Spleen (tissue), 11 donors: ENCODE data around the gene WIPI1. TPM values are rescaled to one million over a fixed set of nuclear protein-coding genes. Genes with fewer than 3 reads are reported as not detected.

Source experiments
- DNase-seq: peaks from one replicate; pipeline ENCODE4 v3.0.0-alpha.2; 2020
- H3K27ac ChIP-seq, 8 donors: fragments of 200-600 bp; sonication (generic) in 7 of 8; 1 replicate in 4 of 8; 2 replicates in 4 of 8; pipeline versions ENCODE4 v1.5.0 to v1.8.0; 2016 to 2021; ENCODE audit warnings: inconsistent platforms in 4 of 8, mild to moderate bottlenecking in 4 of 8, moderate library complexity in 1 of 8
- H3K27me3 ChIP-seq, 7 donors: fragments of 200-600 bp; sonication (generic) in 6 of 7; replicated peaks in 1 of 7; 1 replicate in 4 of 7; 2 replicates in 3 of 7; pipeline versions ENCODE4 v1.5.0 to v1.8.0; 2016 to 2021; ENCODE audit warnings: inconsistent platforms in 3 of 7, mild to moderate bottlenecking in 1 of 7
- H3K36me3 ChIP-seq, 6 donors: fragments of 200-600 bp; sonication (generic) in 5 of 6; 1 replicate in 4 of 6; 2 replicates in 2 of 6; pipeline versions ENCODE4 v1.5.0 to v1.8.0; 2016 to 2021; ENCODE audit warnings: inconsistent platforms in 2 of 6
- H3K4me1 ChIP-seq, 6 donors: fragments of 200-600 bp; sonication (generic) in 5 of 6; 1 replicate in 3 of 6; 2 replicates in 3 of 6; pipeline versions ENCODE4 v1.5.0 to v1.8.0; 2016 to 2021; ENCODE audit warnings: inconsistent platforms in 3 of 6
- H3K4me3 ChIP-seq, 8 donors: fragments of 200-600 bp; sonication (generic) in 7 of 8; 1 replicate in 4 of 8; 2 replicates in 4 of 8; pipeline versions ENCODE4 v1.5.0 to v1.8.0; 2016 to 2021; ENCODE audit warnings: inconsistent platforms in 4 of 8, mild to moderate bottlenecking in 4 of 8, moderate library complexity in 2 of 8
- H3K9me3 ChIP-seq, 8 donors: fragments of 200-600 bp; sonication (generic) in 7 of 8; 1 replicate in 4 of 8; 2 replicates in 4 of 8; pipeline versions ENCODE4 v1.5.0 to v1.8.0; 2016 to 2021; ENCODE audit warnings: inconsistent platforms in 4 of 8
- CTCF ChIP-seq, 11 experiments: fragments of 200-600 bp in 7 of 11; fragments of 450-650 bp in 4 of 11; sonication (generic) in 4 of 11; IDR thresholded peaks in 8 of 11; conservative IDR thresholded peaks in 3 of 11; 1 replicate in 7 of 11; 2 replicates in 4 of 11; pipeline versions ENCODE4 v1.4.0 to v1.8.0; 2016 to 2021; ENCODE audit warnings: antibody characterized with exemption in 11 of 11, inconsistent platforms in 4 of 11, mild to moderate bottlenecking in 1 of 11
- POLR2A ChIP-seq, 3 donors: fragments of 450-650 bp; IDR thresholded peaks; one replicate each; pipeline ENCODE4 v1.5.1; 2017; ENCODE audit warnings: antibody characterized with exemption in 3 of 3, mild to moderate bottlenecking in 1 of 3
- POLR2AphosphoS5 ChIP-seq, 3 donors: sonication (generic); formaldehyde crosslinking; IDR thresholded peaks; one replicate each; pipeline ENCODE4 v1.5.1; 2017; ENCODE audit warnings: antibody characterized with exemption in 3 of 3
- WGBS, 5 donors: extraction: QIAGEN DNeasy Blood & Tissue Kit in 3 of 5; methylation state at CpG; one replicate each; pipeline versions ENCODE4 v1.1.5 to v1.1.7; 2013 to 2018; 5-methylcytosine and 5-hydroxymethylcytosine counted together
- intact Hi-C: fragments of 100-400 bp; cut with DNase I; formaldehyde crosslinking; loops from one replicate; pipeline ENCODE4 v1.15.0; 2023; ENCODE audit warnings: low total_unique reads
- polyA plus RNA-seq, 3 donors: library from polyadenylated mRNA; stranded (reverse); fragments of 200-250 nt; gene quantifications; one replicate each; pipeline ENCODE4 v1.2.1, GENCODE V29; 2013
- total RNA-seq, 7 donors: library from RNA; depleted of rRNA in 3 of 7; stranded (reverse); fragments of >200 nt in 3 of 7; fragmentation: NEBNext Ultra II Directional in 4 of 7; extraction: Animal tissue kit (Norgen Biotek cat#: 25700) in 4 of 7; gene quantifications; one replicate each; pipeline versions ENCODE4 v1.1.0 to v1.2.1, GENCODE V29; 2016 to 2021
- donor health status: healthy with polysubstance abuse.
- donor health status: DM: no; HTN: no; CAD: no; lungs with moderate emphysema.
- donor health status: DM: no; HTN: no; CAD: no.
- donor health status: Bipolar disorder and iron deficiency.
- donor health status: healthy.
- donor health status: DM: no; HTN: no; CAD: no.
- donor health status: DM: yes; HTN: yes; CAD: no.

WIPI1 gene
- total and polyA plus RNA-seq, 10 donors, result 7.2 to 38.3 (median 25.6) TPM

GRCh38 chr17:68458260-68459036 is 1.2 kb upstream of the WIPI1 start:
- DNase-seq, result no peak

DNA sequence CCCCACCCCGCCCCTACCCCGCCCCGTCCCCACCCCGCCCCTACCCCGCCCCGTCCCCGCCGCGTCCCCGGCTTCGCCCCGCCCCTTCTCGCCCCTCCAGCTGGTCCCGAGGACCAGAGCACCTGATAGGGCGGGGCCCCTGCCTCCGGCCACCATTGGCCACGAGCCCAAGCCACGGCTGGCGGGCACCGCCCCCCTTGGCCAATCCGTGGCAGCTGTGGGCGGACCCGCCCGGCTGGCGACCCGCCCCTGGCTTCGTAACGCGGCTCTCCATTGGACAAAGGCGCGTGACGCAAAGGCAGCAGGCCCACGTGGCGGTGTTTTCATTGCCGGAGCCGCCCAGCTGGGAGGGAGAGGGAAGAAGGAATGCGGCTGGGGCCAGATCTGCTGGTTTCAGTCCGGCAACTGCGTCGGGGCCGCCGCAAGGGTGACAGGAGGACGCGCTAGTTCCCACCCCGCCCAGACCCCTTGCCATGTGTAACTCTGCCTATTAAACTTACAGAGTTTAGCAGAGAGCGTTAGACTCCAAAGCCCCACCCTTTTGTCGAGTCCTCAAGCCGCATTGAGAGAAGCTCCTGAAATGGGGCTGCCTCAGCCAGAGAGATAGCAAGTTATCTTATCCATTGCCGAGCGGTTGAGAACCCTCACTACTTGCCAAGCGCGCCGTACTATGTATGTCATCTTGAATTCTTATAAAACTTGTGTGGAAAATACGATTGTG is 403 bp upstream of the WIPI1 start:
- peak; percentile 92 to 97 (median 93) for TF ChIP-seq POLR2AphosphoS5 (IDR thresholded peaks at IDR 0.05)
- TF ChIP-seq POLR2A (IDR thresholded peaks at IDR 0.05), result peak in 1 of 3 donors; percentile 78
- TF ChIP-seq CTCF (IDR thresholded peaks at IDR 0.05 in 8 of 11, conservative IDR thresholded peaks at IDR 0.05 in 3 of 11), result peak in 2 of 11 experiments; percentile 25 to 34
- peak; percentile 100 for DNase-seq
- peak overlapping the region; percentile 28 to 89 (median 72) for H3K4me3 ChIP-seq
- intact Hi-C loops, result no loop called here
- peaks cover 0 to 2% (median 0%) of the 10 kb centered on the region in 6 donors for H3K36me3 ChIP-seq
- no peaks in the 10 kb centered on the region for H3K9me3 ChIP-seq
- H3K27me3 ChIP-seq, result no peaks in the 10 kb centered on the region
- WGBS, 5 donors, result 1% methylated on average over 31 to 50 of the region's 54 CpGs
- H3K27ac ChIP-seq, result peak overlapping the region; percentile 61 to 96 (median 92)
- H3K4me1 ChIP-seq, result peaks cover 5 to 88% (median 62%) of the 10 kb centered on the region in 6 donors

More at GRCh38 chr17:68458260-68459036, 1.2 kb upstream of the WIPI1 start:
- TF ChIP-seq CTCF (IDR thresholded peaks at IDR 0.05 in 8 of 11, conservative IDR thresholded peaks at IDR 0.05 in 3 of 11) (no peak), POLR2AphosphoS5 (IDR thresholded peaks at IDR 0.05) (no peak), POLR2A (IDR thresholded peaks at IDR 0.05) (no peak)
- Histone ChIP-seq H3K27ac (peak overlapping the region; percentile 61 to 96 (median 86)), H3K4me3 (peak overlapping the region; percentile 28 to 89 (median 69)), H3K9me3 (no peaks in the 10 kb centered on the region), H3K27me3 (no peaks in the 10 kb centered on the region), H3K4me1 (peaks cover 5 to 86% (median 63%) of the 10 kb centered on the region in 6 donors), H3K36me3 (no peaks in the 10 kb centered on the region)
- intact Hi-C loops, result no loop called here
- WGBS, 5 donors, result 51 to 73% (median 65%) methylated on average over 12 of the region's 12 CpGs

DNA sequence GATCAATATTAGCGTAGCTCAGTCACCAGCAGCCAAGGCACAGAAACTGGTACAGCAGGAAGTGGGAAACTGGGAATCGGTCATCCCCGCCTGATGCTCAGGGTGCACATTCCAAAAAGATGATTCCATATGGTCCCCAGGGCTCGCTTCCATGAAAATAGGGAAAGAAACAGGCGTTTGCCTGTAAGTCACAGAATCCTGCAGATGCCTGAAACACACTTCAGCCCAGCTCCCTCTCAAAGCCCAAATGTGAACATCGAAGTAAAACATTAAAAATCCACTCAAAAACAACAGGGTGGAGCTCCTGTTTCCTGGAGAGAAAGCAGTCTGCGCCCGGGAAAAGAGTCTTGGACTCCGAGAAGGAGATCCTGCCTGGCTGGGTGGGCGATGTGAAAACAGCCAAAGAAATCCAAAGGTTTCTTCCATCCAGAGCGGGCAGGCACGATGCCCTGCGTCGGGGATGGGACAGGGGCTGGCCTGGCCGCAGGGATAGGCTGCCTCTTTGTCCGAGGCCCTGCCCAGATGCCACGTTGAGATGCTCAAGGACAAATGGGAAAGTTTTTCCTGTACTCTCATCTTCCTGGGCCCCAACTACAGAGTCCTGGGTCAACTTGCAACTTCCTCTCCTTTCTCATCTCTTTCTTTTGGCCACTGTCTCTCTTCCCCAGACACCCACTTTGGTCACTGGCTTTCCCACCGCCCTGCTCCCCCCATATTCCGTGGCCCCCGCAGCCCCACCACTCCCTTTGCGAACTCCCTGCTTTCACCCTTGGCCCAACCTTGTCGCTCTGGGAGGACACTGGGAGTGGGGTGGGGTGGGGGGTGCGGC is 743 bp downstream of the WIPI1 start:
- peaks cover 5 to 88% (median 53%) of the 10 kb centered on the region in 6 donors for H3K4me1 ChIP-seq
- intact Hi-C loops, result no loop called here
- no peaks in the 10 kb centered on the region for H3K9me3 ChIP-seq
- 27 to 37% (median 33%) methylated on average over 23 of the region's 23 CpGs for WGBS, 5 donors
- peaks cover 0 to 14% (median 0%) of the 10 kb centered on the region in 6 donors for H3K36me3 ChIP-seq
- peak overlapping the region; percentile 55 to 96 (median 92) for H3K27ac ChIP-seq
- TF ChIP-seq POLR2A (IDR thresholded peaks at IDR 0.05) (no peak), CTCF (IDR thresholded peaks at IDR 0.05 in 8 of 11, conservative IDR thresholded peaks at IDR 0.05 in 3 of 11) (no peak), POLR2AphosphoS5 (IDR thresholded peaks at IDR 0.05) (peak; percentile 2 to 37 (median 8))
- peak; percentile 87 for DNase-seq
- H3K4me3 ChIP-seq, result peak overlapping the region; percentile 63 to 89 (median 72)
- H3K27me3 ChIP-seq, result no peaks in the 10 kb centered on the region
